Ectodermal cell (in vitro differentiated cells): ENCODE results near the gene TYW5.
A peak's percentile ranks its signal among the peaks of the same experiment; 100 is the strongest.
"Not testable (repeated sequence)": the region's sequence is repeated elsewhere in the genome, so short reads cannot be mapped to it uniquely, and the experiment has no call there.

ENCODE experiments used
- H3K27ac ChIP-seq: 2 replicates; pipeline ENCODE4 v1.7.0; 2013; ENCODE audit warnings: mild to moderate bottlenecking, low read depth, low read length; ENCODE audit not compliant: insufficient read depth, poor library complexity, severe bottlenecking
- H3K27me3 ChIP-seq: 2 replicates; pipeline ENCODE4 v1.7.0; 2013; ENCODE audit warnings: mild to moderate bottlenecking, low read length; ENCODE audit not compliant: insufficient read depth, control insufficient read depth, poor library complexity, severe bottlenecking
- H3K36me3 ChIP-seq: one replicate; pipeline ENCODE4 v1.7.0; 2013; ENCODE audit warnings: low read length; ENCODE audit not compliant: control insufficient read depth, insufficient read depth
- H3K4me1 ChIP-seq: one replicate; pipeline ENCODE4 v1.7.0; 2013; ENCODE audit warnings: low read length; ENCODE audit not compliant: control insufficient read depth, insufficient read depth
- H3K4me3 ChIP-seq: 2 replicates; pipeline ENCODE4 v1.7.0; 2013; ENCODE audit warnings: low read depth, low read length, control low read depth; ENCODE audit not compliant: insufficient read depth
- H3K9me3 ChIP-seq: 2 replicates; pipeline ENCODE4 v1.7.0; 2013; ENCODE audit warnings: mild to moderate bottlenecking, low read length, moderate library complexity; ENCODE audit not compliant: control insufficient read depth
- WGBS, 2 experiments: methylation state at CpG; one replicate each; pipeline ENCODE4 v1.1.7; 2013; ENCODE audit warnings: missing lambda C conversion rate in 2 of 2; 5-methylcytosine and 5-hydroxymethylcytosine counted together

Gene TYW5

GRCh38 chr2:199926806-199927205 lies 28.5 kb downstream of the TYW5 start:
- H3K4me1 ChIP-seq, result no peaks in the 10 kb centered on the region
- no peaks in the 10 kb centered on the region for H3K9me3 ChIP-seq
- no peaks in the 10 kb centered on the region for H3K27me3 ChIP-seq
- 100% methylated on average over 1 of the region's 1 CpG; no CpG with 5 or more reads in 1 of the 2 experiments for WGBS, 2 experiments
- H3K27ac ChIP-seq, result no peak overlapping the region
- H3K4me3 ChIP-seq, result no peak overlapping the region
- no peaks in the 10 kb centered on the region for H3K36me3 ChIP-seq

GRCh38 chr2:199923924-199924323 lies 31.4 kb downstream of the TYW5 start:
- Histone ChIP-seq H3K36me3 (peaks cover 7% of the 10 kb centered on the region), H3K9me3 (no peaks in the 10 kb centered on the region), H3K27me3 (no peaks in the 10 kb centered on the region), H3K4me3 (no peak overlapping the region), H3K4me1 (no peaks in the 10 kb centered on the region), H3K27ac (no peak overlapping the region)
- WGBS, 2 experiments, result 88 to 90% methylated on average over 2 of the region's 2 CpGs

GRCh38 chr2:199922856-199923255 lies 32.4 kb downstream of the TYW5 start:
- no peak overlapping the region for H3K27ac ChIP-seq
- H3K36me3 ChIP-seq, result peaks cover 14% of the 10 kb centered on the region
- H3K9me3 ChIP-seq, result no peaks in the 10 kb centered on the region
- no peaks in the 10 kb centered on the region for H3K4me1 ChIP-seq
- no peaks in the 10 kb centered on the region for H3K27me3 ChIP-seq
- WGBS, 2 experiments, result 81 to 86% methylated on average over 4 of the region's 5 CpGs
- no peak overlapping the region for H3K4me3 ChIP-seq

- peaks cover 2% of the 10 kb centered on the region for H3K9me3 ChIP-seq
- 95% methylated on average over 4 of the region's 4 CpGs for WGBS, 2 experiments
- H3K27ac ChIP-seq, result no peak overlapping the region
- no peak overlapping the region for H3K4me3 ChIP-seq
- no peaks in the 10 kb centered on the region for H3K4me1 ChIP-seq
- H3K27me3 ChIP-seq, result no peaks in the 10 kb centered on the region
- peaks cover 43% of the 10 kb centered on the region for H3K36me3 ChIP-seq
Measured at GRCh38 chr2:199916980-199917379, 38.3 kb downstream of the TYW5 start.

- no peaks in the 10 kb centered on the region for H3K27me3 ChIP-seq
- H3K4me1 ChIP-seq, result peaks cover 5% of the 10 kb centered on the region
- H3K9me3 ChIP-seq, result peaks cover 2% of the 10 kb centered on the region
- WGBS, 2 experiments, result 99% methylated on average over 2 of the region's 2 CpGs
- no peak overlapping the region for H3K27ac ChIP-seq
- H3K4me3 ChIP-seq, result no peak overlapping the region
- H3K36me3 ChIP-seq, result peaks cover 39% of the 10 kb centered on the region
Measured at GRCh38 chr2:199914372-199914958, 40.8 kb downstream of the TYW5 start.

- WGBS, 2 experiments, result 87 to 93% methylated on average over 10 to 12 of the region's 12 CpGs
- H3K9me3 ChIP-seq, H3K4me1 ChIP-seq, H3K27ac ChIP-seq, H3K27me3 ChIP-seq: not testable (repeated sequence)
- H3K36me3 ChIP-seq, result peaks cover 27% of the 10 kb centered on the region
- H3K4me3 ChIP-seq, result peak overlapping the region; percentile 85
Measured at GRCh38 chr2:199912553-199913114, 42.7 kb downstream of the TYW5 start.

GRCh38 chr2:199911877-199912161 lies 43.5 kb downstream of the TYW5 start:
- peaks cover 21% of the 10 kb centered on the region for H3K36me3 ChIP-seq
- H3K4me1 ChIP-seq, result peaks cover 5% of the 10 kb centered on the region
- peak overlapping the region; percentile 85 for H3K4me3 ChIP-seq
- WGBS, 2 experiments, result 0 to 2% methylated on average over 12 to 13 of the region's 13 CpGs
- H3K27me3 ChIP-seq, result no peaks in the 10 kb centered on the region
- no peaks in the 10 kb centered on the region for H3K9me3 ChIP-seq
- H3K27ac ChIP-seq, result peak overlapping the region; percentile 88

- Histone ChIP-seq H3K27ac (peak within 1 kb of the TSS; percentile 88), H3K4me3 (peak within 1 kb of the TSS; percentile 85), H3K36me3 (peaks cover 15% of the 10 kb centered on the region), H3K4me1 (peaks cover 5% of the 10 kb centered on the region), H3K27me3 (no peaks in the 10 kb centered on the region), H3K9me3 (no peaks in the 10 kb centered on the region)
- WGBS, 2 experiments, result 0% methylated on average over 85 of the region's 85 CpGs
Measured at GRCh38 chr2:199911052-199911876, 44.0 kb downstream of the TYW5 start, which contains the start of gene C2orf69. C2orf69 (plus strand) TSS chr2:199911293; CDS start chr2:199911439, 146 bp downstream.

- peaks cover 11% of the 10 kb centered on the region for H3K36me3 ChIP-seq
- H3K4me3 ChIP-seq, result peak overlapping the region; percentile 85
- peak overlapping the region; percentile 64 for H3K27ac ChIP-seq
- peaks cover 5% of the 10 kb centered on the region for H3K4me1 ChIP-seq
- 36 to 40% methylated on average over 17 of the region's 18 CpGs for whole genome bisulfite sequencing, 2 experiments
- H3K27me3 ChIP-seq, result no peaks in the 10 kb centered on the region
- no peaks in the 10 kb centered on the region for H3K9me3 ChIP-seq
Measured at GRCh38 chr2:199910338-199911051, 44.8 kb downstream of the TYW5 start.
